Mucosa of rectum (tissue), 2 donors: ENCODE data around the gene ARV1.
"Not testable (repeated sequence)": the region's sequence is repeated elsewhere in the genome, so short reads cannot be mapped to it uniquely, and the experiment has no call there.

ENCODE experiments used
- H3K27ac ChIP-seq, 2 donors: one replicate each; pipeline ENCODE4 v1.7.0; 2013; ENCODE audit warnings: inconsistent platforms in 2 of 2, low read depth in 2 of 2, low read length in 2 of 2
- H3K27me3 ChIP-seq, 2 donors: one replicate each; pipeline ENCODE4 v1.7.0; 2013; ENCODE audit warnings: low read length in 2 of 2; ENCODE audit not compliant: control insufficient read depth in 2 of 2, insufficient read depth in 2 of 2
- H3K36me3 ChIP-seq, 2 donors: one replicate each; pipeline ENCODE4 v1.7.0; 2013; ENCODE audit warnings: low read length in 2 of 2; ENCODE audit not compliant: control insufficient read depth in 2 of 2, insufficient read depth in 2 of 2
- H3K4me1 ChIP-seq, 2 donors: one replicate each; pipeline ENCODE4 v1.7.0; 2013; ENCODE audit warnings: low read length in 2 of 2, mild to moderate bottlenecking in 1 of 2; ENCODE audit not compliant: control insufficient read depth in 2 of 2, insufficient read depth in 2 of 2
- H3K4me3 ChIP-seq, 2 donors: one replicate each; pipeline ENCODE4 v1.7.0; 2013; ENCODE audit warnings: low read length in 2 of 2
- H3K9ac ChIP-seq, 2 donors: one replicate each; pipeline ENCODE4 v1.7.0; 2013; ENCODE audit warnings: low read length in 2 of 2, low read depth in 1 of 2, mild to moderate bottlenecking in 1 of 2
- H3K9me3 ChIP-seq, 2 donors: one replicate each; pipeline ENCODE4 v1.7.0; 2013; ENCODE audit warnings: low read length in 2 of 2; ENCODE audit not compliant: control insufficient read depth in 2 of 2
- donor health status: healthy.
- donor health status: Normal muscosa, but diverticular disease.

The ARV1 gene

DNA sequence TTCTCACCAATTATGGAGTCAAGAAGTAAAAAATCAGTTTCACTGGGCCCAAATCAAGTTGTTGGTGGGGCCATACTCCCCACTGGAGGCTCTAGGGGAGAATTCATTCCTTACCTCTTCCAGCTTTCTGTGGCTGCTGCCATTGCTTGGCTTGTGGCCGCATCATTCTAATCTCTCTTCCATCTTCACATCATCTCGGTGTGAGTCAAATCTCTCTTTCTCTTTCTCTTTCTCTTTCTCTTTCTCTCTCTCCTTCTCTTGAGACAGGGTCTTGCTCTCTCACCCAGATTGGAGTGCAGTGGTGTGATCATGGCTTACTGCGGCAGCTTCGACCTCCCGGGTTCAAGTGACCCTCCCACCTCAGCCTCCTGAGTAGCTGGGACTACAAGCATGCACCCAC, 33.1 kb downstream of the ARV1 start:
- no peaks in the 10 kb centered on the region for H3K9me3 ChIP-seq
- no peak overlapping the region for H3K27ac ChIP-seq
- no peaks in the 10 kb centered on the region for H3K36me3 ChIP-seq

DNA sequence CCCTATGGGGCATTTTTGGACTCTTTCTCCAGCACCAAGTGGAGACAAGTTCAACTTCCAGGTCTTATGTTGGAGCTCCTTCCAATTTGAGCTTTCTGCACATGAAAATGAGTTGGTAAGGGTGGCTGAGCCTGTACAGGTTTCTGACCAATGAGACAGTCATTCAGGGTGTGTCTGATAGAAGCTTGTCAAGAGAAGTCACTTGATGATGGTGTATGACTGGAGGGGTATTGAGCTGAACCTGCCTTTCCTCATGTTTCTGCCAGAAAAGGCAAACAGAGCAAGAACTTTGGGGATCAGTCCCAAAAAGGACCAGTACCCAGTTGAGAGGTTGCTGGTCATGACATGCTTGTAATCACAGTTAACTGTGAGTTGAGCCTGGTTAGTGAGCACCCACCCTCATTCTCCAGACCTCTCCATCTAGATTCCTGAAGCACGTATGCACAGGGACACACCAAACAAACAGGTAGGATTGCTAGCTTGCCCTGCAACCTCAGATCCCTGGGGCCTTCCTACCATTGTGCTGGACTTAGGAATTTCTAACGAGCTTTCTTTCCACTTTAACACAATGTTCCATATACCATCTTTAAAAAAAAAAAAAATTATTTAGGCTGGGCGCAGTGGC, 34.6 kb downstream of the ARV1 start:
- no peaks in the 10 kb centered on the region for H3K36me3 ChIP-seq
- H3K4me1 ChIP-seq, result no peaks in the 10 kb centered on the region

More for the DNA sequence above, 33.1 kb downstream of the ARV1 start:
- no peaks in the 10 kb centered on the region for H3K4me1 ChIP-seq
- H3K9ac ChIP-seq, result no peak overlapping the region
- H3K27me3 ChIP-seq, result no peaks in the 10 kb centered on the region
- H3K4me3 ChIP-seq, result no peak overlapping the region

GRCh38 chr1:231016234-231016633, 37.3 kb downstream of the ARV1 start:
- H3K27me3 ChIP-seq, result no peaks in the 10 kb centered on the region
- no peak overlapping the region for H3K9ac ChIP-seq
- H3K4me3 ChIP-seq, result no peak overlapping the region
- H3K36me3 ChIP-seq, result no peaks in the 10 kb centered on the region
- no peaks in the 10 kb centered on the region for H3K4me1 ChIP-seq
- H3K9me3 ChIP-seq, result no peaks in the 10 kb centered on the region
- H3K27ac ChIP-seq, result no peak overlapping the region

More for the DNA sequence above, 34.6 kb downstream of the ARV1 start:
- H3K9ac ChIP-seq, result no peak overlapping the region
- H3K4me3 ChIP-seq, result no peak overlapping the region
- H3K27me3 ChIP-seq, result no peaks in the 10 kb centered on the region
- no peak overlapping the region for H3K27ac ChIP-seq
- H3K9me3 ChIP-seq, result no peaks in the 10 kb centered on the region

DNA sequence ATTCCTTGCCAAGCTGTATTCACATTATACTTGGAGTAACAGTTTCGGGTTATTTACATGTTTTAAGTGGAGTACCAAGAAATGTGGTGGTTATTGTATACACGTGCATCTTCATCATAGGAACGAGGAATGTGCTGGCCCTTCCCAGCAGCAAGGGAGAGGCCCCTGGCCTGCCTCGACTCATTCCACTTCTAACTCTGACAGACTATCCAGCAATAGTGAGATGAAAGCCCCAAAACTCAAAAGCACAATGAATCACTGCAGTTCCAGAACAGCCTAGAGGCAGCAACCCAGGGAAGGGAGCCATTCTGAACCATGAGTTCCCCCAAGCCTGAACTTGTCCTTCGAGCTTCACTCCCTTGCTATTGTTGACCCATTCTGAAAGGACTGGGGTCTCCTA, 38.1 kb downstream of the ARV1 start:
- H3K4me1 ChIP-seq, result no peaks in the 10 kb centered on the region
- H3K9ac ChIP-seq, result no peak overlapping the region
- no peaks in the 10 kb centered on the region for H3K27me3 ChIP-seq
- H3K36me3 ChIP-seq, result no peaks in the 10 kb centered on the region
- no peaks in the 10 kb centered on the region for H3K9me3 ChIP-seq
- H3K27ac ChIP-seq, result no peak overlapping the region
- no peak overlapping the region for H3K4me3 ChIP-seq

- Histone ChIP-seq H3K4me1 (no peaks in the 10 kb centered on the region), H3K27ac (no peak overlapping the region), H3K4me3 (no peak overlapping the region), H3K27me3 (no peaks in the 10 kb centered on the region), H3K36me3 (no peaks in the 10 kb centered on the region), H3K9ac (no peak overlapping the region), H3K9me3 (no peaks in the 10 kb centered on the region)
Measured at GRCh38 chr1:231019711-231020110, 40.8 kb downstream of the ARV1 start.

GRCh38 chr1:231020139-231020601, 41.3 kb downstream of the ARV1 start:
- peak overlapping the region; percentile 20 to 43 for H3K27ac ChIP-seq
- H3K9me3 ChIP-seq, result no peaks in the 10 kb centered on the region
- no peak overlapping the region for H3K9ac ChIP-seq
- H3K4me3 ChIP-seq, result no peak overlapping the region
- no peaks in the 10 kb centered on the region for H3K36me3 ChIP-seq
- no peaks in the 10 kb centered on the region for H3K27me3 ChIP-seq
- no peaks in the 10 kb centered on the region for H3K4me1 ChIP-seq

DNA sequence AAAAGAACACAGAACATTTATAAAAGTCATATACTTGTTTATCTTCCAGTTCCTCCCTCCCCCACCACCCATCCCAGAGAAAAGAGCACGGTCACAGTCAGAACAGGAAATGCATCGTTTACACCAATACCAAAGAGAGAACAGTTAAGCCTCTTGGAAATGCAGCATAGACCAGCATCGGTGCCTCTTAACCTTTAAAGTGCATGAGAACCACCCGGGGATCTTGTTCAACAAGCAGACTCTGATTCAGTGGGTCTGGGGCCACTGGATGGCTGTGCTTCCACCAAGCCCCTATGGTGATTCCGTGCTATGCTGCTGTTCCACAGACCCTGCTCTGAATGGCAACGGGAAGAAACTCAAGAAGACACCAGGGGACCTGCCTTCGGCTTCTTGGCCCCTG, 41.9 kb downstream of the ARV1 start:
- H3K4me3 ChIP-seq, result no peak overlapping the region
- no peaks in the 10 kb centered on the region for H3K4me1 ChIP-seq
- H3K9ac ChIP-seq, result no peak overlapping the region
- H3K27me3 ChIP-seq, result no peaks in the 10 kb centered on the region
- H3K27ac ChIP-seq, result peak overlapping the region; percentile 20 to 43
- no peaks in the 10 kb centered on the region for H3K36me3 ChIP-seq
- no peaks in the 10 kb centered on the region for H3K9me3 ChIP-seq

DNA sequence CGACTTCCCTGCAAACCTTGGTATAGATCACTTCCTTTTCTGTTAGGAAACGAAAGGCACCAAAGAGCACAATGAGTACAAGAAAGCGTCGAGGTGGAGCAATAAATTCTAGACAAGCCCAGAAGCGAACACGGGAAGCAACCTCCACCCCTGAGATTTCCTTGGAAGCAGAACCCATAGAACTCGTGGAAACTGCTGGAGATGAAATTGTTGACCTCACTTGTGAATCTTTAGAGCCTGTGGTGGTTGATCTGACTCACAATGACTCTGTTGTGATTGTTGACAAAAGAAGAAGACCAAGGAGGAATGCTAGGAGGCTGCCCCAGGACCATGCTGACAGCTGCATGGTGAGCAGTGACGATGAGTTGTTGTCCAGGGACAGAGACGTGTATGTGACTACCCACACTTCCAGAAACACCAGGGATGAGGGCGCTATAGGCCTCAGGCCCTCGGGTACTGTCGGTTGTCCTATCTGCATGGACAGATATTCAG, 42.7 kb downstream of the ARV1 start:
- H3K27me3 ChIP-seq, result no peaks in the 10 kb centered on the region
- H3K27ac ChIP-seq, result no peak overlapping the region
- no peak overlapping the region for H3K9ac ChIP-seq
- H3K4me1 ChIP-seq, result no peaks in the 10 kb centered on the region
- H3K4me3 ChIP-seq, result no peak overlapping the region
- no peaks in the 10 kb centered on the region for H3K9me3 ChIP-seq
- no peaks in the 10 kb centered on the region for H3K36me3 ChIP-seq

- H3K27me3 ChIP-seq, H3K36me3 ChIP-seq, H3K9me3 ChIP-seq, H3K4me3 ChIP-seq, H3K9ac ChIP-seq, H3K27ac ChIP-seq, H3K4me1 ChIP-seq: not testable (repeated sequence)
Measured at GRCh38 chr1:231022543-231022942, 43.6 kb downstream of the ARV1 start.

- Histone ChIP-seq H3K9me3 (no peaks in the 10 kb centered on the region), H3K27ac (no peak overlapping the region), H3K36me3 (no peaks in the 10 kb centered on the region), H3K9ac (no peak overlapping the region), H3K4me1 (no peaks in the 10 kb centered on the region), H3K27me3 (no peaks in the 10 kb centered on the region), H3K4me3 (no peak overlapping the region)
Measured at GRCh38 chr1:231023150-231023549, 44.3 kb downstream of the ARV1 start.
